H1 (cell line): ENCODE measurements around the gene NFX1. TPM values are rescaled to one million over a fixed set of nuclear protein-coding genes. Genes with fewer than 3 reads are reported as not detected.

Experiments used
- ATF3 ChIP-seq: IDR thresholded peaks from 2 replicates; pipeline ENCODE4 v1.6.1; 2011; ENCODE audit warnings: low read depth, mild to moderate bottlenecking, low read length; ENCODE audit not compliant: insufficient read depth
- SIX5 ChIP-seq: IDR thresholded peaks from 2 replicates; pipeline ENCODE4 v1.6.1; 2011; ENCODE audit warnings: mild to moderate bottlenecking, low read depth, low read length
- SP1 ChIP-seq: IDR thresholded peaks from 2 replicates; pipeline ENCODE4 v1.6.1; 2011; ENCODE audit warnings: low read depth, low read length
- SP2 ChIP-seq: IDR thresholded peaks from 2 replicates; pipeline ENCODE4 v1.6.1; 2012; ENCODE audit warnings: mild to moderate bottlenecking, low read length, inconsistent platforms
- polyA plus RNA-seq, 7 experiments: library from polyadenylated mRNA; depleted of rRNA in 3 of 7; stranded (reverse) in 5 of 7; unstranded in 2 of 7; fragments of >200 nt in 5 of 7; fragments of 200-250 nt in 2 of 7; gene quantifications; 1 replicate in 5 of 7; 2 replicates in 1 of 7; 4 replicates in 1 of 7; pipeline versions ENCODE4 v1.2.1 to v1.2.3, GENCODE V29; 2011 to 2013; ENCODE audit warnings: missing spikeins in 2 of 7, mixed read lengths in 2 of 7
- total RNA-seq: library from RNA; stranded (reverse); fragmentation: NEBNext Ultra II Directional; extraction: Animal tissue kit (Norgen Biotek cat#: 25700); gene quantifications from 2 replicates; pipeline ENCODE4 v1.2.1, GENCODE V29; 2021

The NFX1 gene
- total and polyA plus RNA-seq, 2 of the 8 experiments (the other 6 are each of a cell fraction or from before 2014, with no cell fraction given): 19.4 to 28.4 TPM

GRCh38 chr9:33288235-33288634 lies 2.1 kb upstream of the NFX1 start (continued):
- TF ChIP-seq ATF3: no peak
- TF ChIP-seq SIX5: no peak
- TF ChIP-seq SP2: no peak
- no peak for TF ChIP-seq SP1
